WTC11 (cell line): ENCODE data around the gene CADM1. TPM values are rescaled to one million over a fixed set of nuclear protein-coding genes. Genes with fewer than 3 reads are reported as not detected.

ENCODE experiments used
- ATAC-seq: fragments of 200-7000 bp; cut with Tn5 transposase; 2 replicates; pipeline ENCODE4 v1.10.0; 2021; ENCODE audit warnings: mild to moderate bottlenecking, moderate library complexity
- CTCF ChIA-PET: fragments of 300-600 bp; sonication (Branson Sonifier 250); formaldehyde crosslinking; loops from one replicate; lab custom pipeline; 2021; ENCODE audit warnings: antibody characterized with exemption; lab: Charles Lee
- POLR2A ChIA-PET: fragments of 350-600 bp; sonication (Branson Sonifier 250); formaldehyde crosslinking; loops from one replicate; lab custom pipeline; 2021; ENCODE audit warnings: antibody characterized with exemption; lab: Charles Lee
- DNase-seq: peaks from one replicate; pipeline ENCODE4 v3.0.0; 2021; ENCODE audit warnings: low spot score
- H3K27ac Mint-ChIP-seq: 2 replicates; pipeline ENCODE4 v1.8.0; 2021; ENCODE audit warnings: mixed read lengths
- H3K27me3 Mint-ChIP-seq: 2 replicates; pipeline ENCODE4 v1.8.0; 2021; ENCODE audit warnings: low read depth, mild to moderate bottlenecking, moderate library complexity, mixed read lengths
- H3K36me3 Mint-ChIP-seq: 2 replicates; pipeline ENCODE4 v1.8.0; 2021; ENCODE audit warnings: mixed read lengths
- H3K4me1 Mint-ChIP-seq: 2 replicates; pipeline ENCODE4 v1.8.0; 2022; ENCODE audit warnings: mixed read lengths
- H3K4me3 Mint-ChIP-seq: 2 replicates; pipeline ENCODE4 v1.8.0; 2021; ENCODE audit warnings: mild to moderate bottlenecking, moderate library complexity, mixed read lengths
- H3K9me3 Mint-ChIP-seq: 2 replicates; pipeline ENCODE4 v1.8.0; 2021; ENCODE audit warnings: mixed read lengths
- ELF4 ChIP-seq: sonication (generic); formaldehyde crosslinking; IDR thresholded peaks from 2 replicates; pipeline ENCODE4 v1.8.1; 2022; ENCODE audit warnings: low read depth, mild to moderate bottlenecking, moderate library complexity, missing genetic modification reagents
- ETV6 ChIP-seq: sonication (generic); formaldehyde crosslinking; IDR thresholded peaks from 2 replicates; pipeline ENCODE4 v1.8.1; 2022; ENCODE audit warnings: mild to moderate bottlenecking, missing genetic modification reagents
- FOXP1 ChIP-seq: sonication (generic); formaldehyde crosslinking; IDR thresholded peaks from 2 replicates; pipeline ENCODE4 v1.8.0; 2022; ENCODE audit warnings: missing genetic modification reagents, mild to moderate bottlenecking, moderate library complexity, borderline replicate concordance
- KAT7 ChIP-seq: sonication (generic); formaldehyde crosslinking; IDR thresholded peaks from 2 replicates; pipeline ENCODE4 v1.8.1; 2023; ENCODE audit warnings: missing genetic modification reagents, mild to moderate bottlenecking, borderline replicate concordance
- NR1H2 ChIP-seq: sonication (generic); formaldehyde crosslinking; IDR thresholded peaks from 2 replicates; pipeline ENCODE4 v1.9.0; 2021; ENCODE audit warnings: mild to moderate bottlenecking, moderate library complexity, missing genetic modification reagents
- SP1 ChIP-seq: sonication (generic); formaldehyde crosslinking; conservative IDR thresholded peaks from 2 replicates; pipeline ENCODE4 v1.8.1; 2022; ENCODE audit warnings: missing genetic modification reagents
- TP53 ChIP-seq: sonication (generic); formaldehyde crosslinking; IDR thresholded peaks from 2 replicates; pipeline ENCODE4 v1.8.1; 2023; ENCODE audit warnings: mild to moderate bottlenecking, missing genetic modification reagents
- ZNF219 ChIP-seq: sonication (generic); formaldehyde crosslinking; IDR thresholded peaks from 2 replicates; pipeline ENCODE4 v1.8.0; 2023; ENCODE audit warnings: missing genetic modification reagents, mild to moderate bottlenecking, borderline replicate concordance
- total RNA-seq: library from RNA; stranded (reverse); gene quantifications from 3 replicates; pipeline ENCODE4 v1.2.3, GENCODE V29; 2021
- TF ChIP-seq, protein P1 (sequence below): sonication (generic); formaldehyde crosslinking; IDR thresholded peaks from 2 replicates; pipeline ENCODE4 v1.8.0; 2022; ENCODE audit warnings: mild to moderate bottlenecking, missing genetic modification reagents
- TF ChIP-seq, protein P2 (sequence below): sonication (generic); formaldehyde crosslinking; IDR thresholded peaks from 2 replicates; pipeline ENCODE4 v1.8.0; 2022; ENCODE audit warnings: mild to moderate bottlenecking, missing genetic modification reagents
- TF ChIP-seq, protein P3 (sequence below): sonication (generic); formaldehyde crosslinking; IDR thresholded peaks from 2 replicates; pipeline ENCODE4 v1.8.1; 2022; ENCODE audit warnings: low read depth, missing genetic modification reagents, borderline replicate concordance
- TF ChIP-seq, protein P4 (sequence below): fragments of 250-450 bp; sonication (Bioruptor Pico); IDR thresholded peaks from 2 replicates; pipeline ENCODE4 v1.8.0; 2021; ENCODE audit warnings: mild to moderate bottlenecking
- TF ChIP-seq, protein P5 (sequence below): fragments of 250-450 bp; sonication (Bioruptor Pico); IDR thresholded peaks from 2 replicates; pipeline ENCODE4 v1.9.0; 2021; ENCODE audit warnings: mild to moderate bottlenecking
- TF ChIP-seq, protein P6 (sequence below): sonication (generic); formaldehyde crosslinking; IDR thresholded peaks from 2 replicates; pipeline ENCODE4 v1.8.0; 2022; ENCODE audit warnings: mild to moderate bottlenecking, missing genetic modification reagents
- TF ChIP-seq, protein P7 (sequence below): sonication (generic); formaldehyde crosslinking; IDR thresholded peaks from 2 replicates; pipeline ENCODE4 v1.8.1; 2022; ENCODE audit warnings: low read depth, mild to moderate bottlenecking, moderate library complexity, missing genetic modification reagents, borderline replicate concordance
- TF ChIP-seq, protein P8 (sequence below): sonication (generic); formaldehyde crosslinking; IDR thresholded peaks from 2 replicates; pipeline ENCODE4 v1.8.0; 2022; ENCODE audit warnings: mild to moderate bottlenecking, missing genetic modification reagents
- TF ChIP-seq, protein P9 (sequence below): fragments of 250-450 bp; sonication (Bioruptor Pico); IDR thresholded peaks from 2 replicates; pipeline ENCODE4 v1.9.0; 2021; ENCODE audit warnings: mild to moderate bottlenecking, borderline replicate concordance

CADM1 gene
- total RNA-seq, 1 experiment from 2014 or later = 26.8 TPM

DNA sequence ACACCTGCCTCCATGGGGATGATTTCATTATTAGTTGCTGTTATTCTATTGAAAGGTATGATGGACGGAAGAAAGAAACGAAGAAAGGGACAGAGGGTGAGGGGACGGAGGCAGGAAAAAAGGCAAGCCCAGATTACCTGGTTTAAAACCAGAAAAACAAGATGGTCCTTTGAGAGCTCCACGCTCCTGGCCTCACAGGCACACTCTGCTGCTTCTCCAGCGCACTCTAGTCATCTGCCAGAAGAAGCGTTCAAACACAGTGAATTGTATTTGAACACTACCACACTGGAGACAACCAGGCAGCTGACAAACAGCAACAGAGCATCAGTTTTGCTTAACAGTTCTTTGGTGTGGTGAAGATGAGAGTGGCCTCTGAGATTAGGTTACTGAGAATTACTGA, 216.9 kb downstream of the CADM1 start:
- Mint-ChIP-seq H3K36me3 (no peaks in the 10 kb centered on the region), H3K4me1 (peaks cover 12% of the 10 kb centered on the region), H3K4me3 (no peak overlapping the region), H3K27ac (no peak overlapping the region), H3K27me3 (no peaks in the 10 kb centered on the region; the same call in 1 of the 2 replicates), H3K9me3 (no peaks in the 10 kb centered on the region)
- no peak for ATAC-seq
- no peak for DNase-seq
- CTCF ChIA-PET = no interaction called here
- TF ChIP-seq NR1H2 (CRISPR knock-in tag) (no peak), SP1 (CRISPR knock-in tag) (no peak), FOXP1 (no peak), ELF4 (CRISPR knock-in tag) (no peak), ETV6 (CRISPR knock-in tag) (no peak), KAT7 (CRISPR knock-in tag) (no peak), TP53 (no peak)
- TF ChIP-seq, protein P1, sequence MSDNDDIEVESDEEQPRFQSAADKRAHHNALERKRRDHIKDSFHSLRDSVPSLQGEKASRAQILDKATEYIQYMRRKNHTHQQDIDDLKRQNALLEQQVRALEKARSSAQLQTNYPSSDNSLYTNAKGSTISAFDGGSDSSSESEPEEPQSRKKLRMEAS (CRISPR knock-in tag) = no peak
- TF ChIP-seq, protein P2, sequence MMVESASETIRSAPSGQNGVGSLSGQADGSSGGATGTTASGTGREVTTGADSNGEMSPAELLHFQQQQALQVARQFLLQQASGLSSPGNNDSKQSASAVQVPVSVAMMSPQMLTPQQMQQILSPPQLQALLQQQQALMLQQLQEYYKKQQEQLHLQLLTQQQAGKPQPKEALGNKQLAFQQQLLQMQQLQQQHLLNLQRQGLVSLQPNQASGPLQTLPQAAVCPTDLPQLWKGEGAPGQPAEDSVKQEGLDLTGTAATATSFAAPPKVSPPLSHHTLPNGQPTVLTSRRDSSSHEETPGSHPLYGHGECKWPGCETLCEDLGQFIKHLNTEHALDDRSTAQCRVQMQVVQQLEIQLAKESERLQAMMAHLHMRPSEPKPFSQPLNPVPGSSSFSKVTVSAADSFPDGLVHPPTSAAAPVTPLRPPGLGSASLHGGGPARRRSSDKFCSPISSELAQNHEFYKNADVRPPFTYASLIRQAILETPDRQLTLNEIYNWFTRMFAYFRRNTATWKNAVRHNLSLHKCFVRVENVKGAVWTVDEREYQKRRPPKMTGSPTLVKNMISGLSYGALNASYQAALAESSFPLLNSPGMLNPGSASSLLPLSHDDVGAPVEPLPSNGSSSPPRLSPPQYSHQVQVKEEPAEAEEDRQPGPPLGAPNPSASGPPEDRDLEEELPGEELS (CRISPR knock-in tag) = no peak
- TF ChIP-seq, protein P3, sequence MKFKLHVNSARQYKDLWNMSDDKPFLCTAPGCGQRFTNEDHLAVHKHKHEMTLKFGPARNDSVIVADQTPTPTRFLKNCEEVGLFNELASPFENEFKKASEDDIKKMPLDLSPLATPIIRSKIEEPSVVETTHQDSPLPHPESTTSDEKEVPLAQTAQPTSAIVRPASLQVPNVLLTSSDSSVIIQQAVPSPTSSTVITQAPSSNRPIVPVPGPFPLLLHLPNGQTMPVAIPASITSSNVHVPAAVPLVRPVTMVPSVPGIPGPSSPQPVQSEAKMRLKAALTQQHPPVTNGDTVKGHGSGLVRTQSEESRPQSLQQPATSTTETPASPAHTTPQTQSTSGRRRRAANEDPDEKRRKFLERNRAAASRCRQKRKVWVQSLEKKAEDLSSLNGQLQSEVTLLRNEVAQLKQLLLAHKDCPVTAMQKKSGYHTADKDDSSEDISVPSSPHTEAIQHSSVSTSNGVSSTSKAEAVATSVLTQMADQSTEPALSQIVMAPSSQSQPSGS = no peak
- TF ChIP-seq, protein P4, sequence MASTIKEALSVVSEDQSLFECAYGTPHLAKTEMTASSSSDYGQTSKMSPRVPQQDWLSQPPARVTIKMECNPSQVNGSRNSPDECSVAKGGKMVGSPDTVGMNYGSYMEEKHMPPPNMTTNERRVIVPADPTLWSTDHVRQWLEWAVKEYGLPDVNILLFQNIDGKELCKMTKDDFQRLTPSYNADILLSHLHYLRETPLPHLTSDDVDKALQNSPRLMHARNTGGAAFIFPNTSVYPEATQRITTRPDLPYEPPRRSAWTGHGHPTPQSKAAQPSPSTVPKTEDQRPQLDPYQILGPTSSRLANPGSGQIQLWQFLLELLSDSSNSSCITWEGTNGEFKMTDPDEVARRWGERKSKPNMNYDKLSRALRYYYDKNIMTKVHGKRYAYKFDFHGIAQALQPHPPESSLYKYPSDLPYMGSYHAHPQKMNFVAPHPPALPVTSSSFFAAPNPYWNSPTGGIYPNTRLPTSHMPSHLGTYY = no peak
- TF ChIP-seq, protein P5, sequence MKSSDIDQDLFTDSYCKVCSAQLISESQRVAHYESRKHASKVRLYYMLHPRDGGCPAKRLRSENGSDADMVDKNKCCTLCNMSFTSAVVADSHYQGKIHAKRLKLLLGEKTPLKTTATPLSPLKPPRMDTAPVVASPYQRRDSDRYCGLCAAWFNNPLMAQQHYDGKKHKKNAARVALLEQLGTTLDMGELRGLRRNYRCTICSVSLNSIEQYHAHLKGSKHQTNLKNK (CRISPR knock-in tag) = no peak
- TF ChIP-seq, protein P6, sequence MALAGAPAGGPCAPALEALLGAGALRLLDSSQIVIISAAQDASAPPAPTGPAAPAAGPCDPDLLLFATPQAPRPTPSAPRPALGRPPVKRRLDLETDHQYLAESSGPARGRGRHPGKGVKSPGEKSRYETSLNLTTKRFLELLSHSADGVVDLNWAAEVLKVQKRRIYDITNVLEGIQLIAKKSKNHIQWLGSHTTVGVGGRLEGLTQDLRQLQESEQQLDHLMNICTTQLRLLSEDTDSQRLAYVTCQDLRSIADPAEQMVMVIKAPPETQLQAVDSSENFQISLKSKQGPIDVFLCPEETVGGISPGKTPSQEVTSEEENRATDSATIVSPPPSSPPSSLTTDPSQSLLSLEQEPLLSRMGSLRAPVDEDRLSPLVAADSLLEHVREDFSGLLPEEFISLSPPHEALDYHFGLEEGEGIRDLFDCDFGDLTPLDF (CRISPR knock-in tag) = no peak
- TF ChIP-seq, protein P7, sequence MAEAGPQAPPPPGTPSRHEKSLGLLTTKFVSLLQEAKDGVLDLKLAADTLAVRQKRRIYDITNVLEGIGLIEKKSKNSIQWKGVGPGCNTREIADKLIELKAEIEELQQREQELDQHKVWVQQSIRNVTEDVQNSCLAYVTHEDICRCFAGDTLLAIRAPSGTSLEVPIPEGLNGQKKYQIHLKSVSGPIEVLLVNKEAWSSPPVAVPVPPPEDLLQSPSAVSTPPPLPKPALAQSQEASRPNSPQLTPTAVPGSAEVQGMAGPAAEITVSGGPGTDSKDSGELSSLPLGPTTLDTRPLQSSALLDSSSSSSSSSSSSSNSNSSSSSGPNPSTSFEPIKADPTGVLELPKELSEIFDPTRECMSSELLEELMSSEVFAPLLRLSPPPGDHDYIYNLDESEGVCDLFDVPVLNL = no peak
- POLR2A ChIA-PET = no interaction called here

DNA sequence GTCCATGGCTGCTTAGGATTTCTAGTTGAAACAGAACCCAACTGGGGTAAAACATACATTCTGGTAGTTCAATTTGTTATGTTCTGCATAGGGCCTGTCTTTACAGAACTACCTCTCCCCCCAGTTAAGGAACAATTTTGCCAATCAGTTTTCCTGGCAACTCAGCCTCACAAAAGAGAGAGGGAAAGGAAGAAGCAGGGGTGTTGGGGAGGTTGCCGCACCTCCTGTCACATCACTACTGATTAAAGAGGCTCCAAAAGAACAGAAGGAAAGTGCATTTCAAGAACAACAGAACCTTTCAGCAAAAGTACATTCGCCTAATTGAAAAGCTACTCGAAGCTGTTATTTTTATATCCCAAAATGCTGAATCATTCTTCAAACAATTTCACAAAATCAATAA, 217.6 kb downstream of the CADM1 start:
- ATAC-seq = no peak
- Mint-ChIP-seq H3K27ac (no peak overlapping the region), H3K4me1 (peaks cover 12% of the 10 kb centered on the region), H3K36me3 (no peaks in the 10 kb centered on the region), H3K27me3 (no peaks in the 10 kb centered on the region; the same call in 1 of the 2 replicates), H3K4me3 (no peak overlapping the region), H3K9me3 (no peaks in the 10 kb centered on the region)
- TF ChIP-seq, protein P4 = no peak
- TF ChIP-seq, protein P8, sequence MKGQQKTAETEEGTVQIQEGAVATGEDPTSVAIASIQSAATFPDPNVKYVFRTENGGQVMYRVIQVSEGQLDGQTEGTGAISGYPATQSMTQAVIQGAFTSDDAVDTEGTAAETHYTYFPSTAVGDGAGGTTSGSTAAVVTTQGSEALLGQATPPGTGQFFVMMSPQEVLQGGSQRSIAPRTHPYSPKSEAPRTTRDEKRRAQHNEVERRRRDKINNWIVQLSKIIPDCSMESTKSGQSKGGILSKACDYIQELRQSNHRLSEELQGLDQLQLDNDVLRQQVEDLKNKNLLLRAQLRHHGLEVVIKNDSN = no peak
- TF ChIP-seq, protein P9, sequence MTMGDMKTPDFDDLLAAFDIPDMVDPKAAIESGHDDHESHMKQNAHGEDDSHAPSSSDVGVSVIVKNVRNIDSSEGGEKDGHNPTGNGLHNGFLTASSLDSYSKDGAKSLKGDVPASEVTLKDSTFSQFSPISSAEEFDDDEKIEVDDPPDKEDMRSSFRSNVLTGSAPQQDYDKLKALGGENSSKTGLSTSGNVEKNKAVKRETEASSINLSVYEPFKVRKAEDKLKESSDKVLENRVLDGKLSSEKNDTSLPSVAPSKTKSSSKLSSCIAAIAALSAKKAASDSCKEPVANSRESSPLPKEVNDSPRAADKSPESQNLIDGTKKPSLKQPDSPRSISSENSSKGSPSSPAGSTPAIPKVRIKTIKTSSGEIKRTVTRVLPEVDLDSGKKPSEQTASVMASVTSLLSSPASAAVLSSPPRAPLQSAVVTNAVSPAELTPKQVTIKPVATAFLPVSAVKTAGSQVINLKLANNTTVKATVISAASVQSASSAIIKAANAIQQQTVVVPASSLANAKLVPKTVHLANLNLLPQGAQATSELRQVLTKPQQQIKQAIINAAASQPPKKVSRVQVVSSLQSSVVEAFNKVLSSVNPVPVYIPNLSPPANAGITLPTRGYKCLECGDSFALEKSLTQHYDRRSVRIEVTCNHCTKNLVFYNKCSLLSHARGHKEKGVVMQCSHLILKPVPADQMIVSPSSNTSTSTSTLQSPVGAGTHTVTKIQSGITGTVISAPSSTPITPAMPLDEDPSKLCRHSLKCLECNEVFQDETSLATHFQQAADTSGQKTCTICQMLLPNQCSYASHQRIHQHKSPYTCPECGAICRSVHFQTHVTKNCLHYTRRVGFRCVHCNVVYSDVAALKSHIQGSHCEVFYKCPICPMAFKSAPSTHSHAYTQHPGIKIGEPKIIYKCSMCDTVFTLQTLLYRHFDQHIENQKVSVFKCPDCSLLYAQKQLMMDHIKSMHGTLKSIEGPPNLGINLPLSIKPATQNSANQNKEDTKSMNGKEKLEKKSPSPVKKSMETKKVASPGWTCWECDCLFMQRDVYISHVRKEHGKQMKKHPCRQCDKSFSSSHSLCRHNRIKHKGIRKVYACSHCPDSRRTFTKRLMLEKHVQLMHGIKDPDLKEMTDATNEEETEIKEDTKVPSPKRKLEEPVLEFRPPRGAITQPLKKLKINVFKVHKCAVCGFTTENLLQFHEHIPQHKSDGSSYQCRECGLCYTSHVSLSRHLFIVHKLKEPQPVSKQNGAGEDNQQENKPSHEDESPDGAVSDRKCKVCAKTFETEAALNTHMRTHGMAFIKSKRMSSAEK (CRISPR knock-in tag) = no peak
- TF ChIP-seq SP1 (CRISPR knock-in tag) (no peak), ZNF219 (no peak)
- POLR2A ChIA-PET = no interaction called here
- CTCF ChIA-PET = no interaction called here
- no peak for DNase-seq
